ENCODE results near the gene ZNF592.
A peak's percentile ranks its signal among the peaks of the same experiment; 100 is the strongest.
"Not testable (repeated sequence)": the region's sequence is repeated elsewhere in the genome, so short reads cannot be mapped to it uniquely, and the experiment has no call there.

ZNF592 gene

DNA sequence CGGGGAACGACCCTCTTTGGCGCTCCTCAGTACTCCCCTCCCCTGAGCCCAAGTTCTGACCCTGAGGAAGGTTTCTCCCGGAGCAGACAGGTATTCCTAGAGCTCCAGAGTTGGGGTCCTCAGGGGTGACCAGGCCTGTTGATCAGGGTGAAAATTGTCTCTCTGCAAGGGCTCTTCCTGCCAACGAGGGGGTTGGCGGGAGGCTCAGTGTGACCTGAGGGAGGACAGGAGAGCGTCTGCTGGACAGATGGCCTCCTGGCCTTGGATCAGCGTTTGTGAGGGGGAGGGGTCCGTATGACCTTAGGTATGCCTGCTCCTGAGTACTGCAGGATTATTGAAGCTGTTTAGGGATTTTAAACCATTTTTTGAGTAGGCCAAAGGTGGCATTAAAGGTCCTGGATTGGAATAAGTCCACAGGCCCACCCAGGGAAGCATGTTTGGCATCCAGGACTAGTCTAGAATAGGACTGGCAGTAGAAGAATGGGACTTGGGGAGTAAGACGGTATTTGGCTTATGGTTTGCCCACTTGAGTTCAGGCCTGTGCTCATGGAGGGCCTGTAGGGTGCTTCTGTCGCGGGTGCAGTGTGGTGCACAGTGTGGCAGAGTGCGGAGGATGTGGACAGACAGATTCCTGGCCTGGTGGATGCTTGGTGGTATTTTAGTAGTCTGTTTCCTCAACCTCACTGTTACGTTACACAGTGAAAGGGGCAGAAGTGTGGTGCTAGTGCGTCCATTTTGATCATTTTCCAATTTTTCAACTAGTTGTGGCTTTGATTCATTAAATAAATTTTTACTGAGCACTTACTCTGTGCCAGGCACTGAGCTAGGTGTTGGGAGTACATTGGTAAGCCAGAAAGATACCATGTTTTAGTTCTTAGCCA lies 959 bp downstream of the ZNF592 start:
- DNase-seq (ENCODE audit: low spot score) = no peak

- DNase-seq (ENCODE audit: low spot score) = no peak
Measured at GRCh38 chr15:84750583-84751092, 2.2 kb downstream of the ZNF592 start.

DNA sequence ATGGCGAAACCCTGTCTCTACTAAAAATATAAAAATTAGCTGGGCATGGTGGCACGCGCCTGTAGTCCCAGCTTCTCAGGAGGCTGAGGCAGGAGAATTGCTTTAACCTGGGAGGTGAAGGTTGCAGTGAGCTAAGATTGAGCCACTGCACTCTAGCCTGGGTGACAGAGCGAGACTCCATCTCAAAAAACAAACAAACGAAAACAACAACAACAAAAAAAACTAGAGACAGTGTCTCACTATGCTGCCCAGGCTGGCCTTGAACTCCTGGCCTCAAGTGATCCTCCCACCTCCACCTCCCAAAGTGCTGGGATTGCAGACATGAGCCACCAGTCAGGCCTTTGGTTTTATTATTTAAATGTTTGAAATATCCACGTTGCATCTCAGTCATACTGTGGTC lies 3.3 kb downstream of the ZNF592 start:
- DNase-seq (ENCODE audit: low spot score) = not testable (repeated sequence)

DNA sequence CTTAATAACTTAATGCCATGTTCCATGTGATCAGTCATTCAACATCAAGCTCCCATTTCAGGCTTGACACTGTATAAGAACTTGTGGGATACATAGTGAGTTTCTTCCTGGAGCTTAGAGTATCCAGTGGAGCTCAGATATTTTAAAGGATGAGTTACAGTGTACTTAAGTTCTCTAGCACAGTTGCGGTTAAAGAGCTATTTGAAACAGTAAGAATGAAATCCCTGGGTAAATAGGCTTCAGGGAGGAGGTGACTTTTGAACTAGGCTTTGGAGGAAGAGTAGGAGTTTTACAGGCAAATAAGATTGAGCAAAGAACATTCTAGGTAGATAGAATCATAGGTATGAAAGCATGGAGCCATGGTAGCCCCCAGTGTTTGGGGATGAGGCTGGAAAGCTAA lies 3.8 kb downstream of the ZNF592 start:
- no peak for DNase-seq (ENCODE audit: low spot score)

DNA sequence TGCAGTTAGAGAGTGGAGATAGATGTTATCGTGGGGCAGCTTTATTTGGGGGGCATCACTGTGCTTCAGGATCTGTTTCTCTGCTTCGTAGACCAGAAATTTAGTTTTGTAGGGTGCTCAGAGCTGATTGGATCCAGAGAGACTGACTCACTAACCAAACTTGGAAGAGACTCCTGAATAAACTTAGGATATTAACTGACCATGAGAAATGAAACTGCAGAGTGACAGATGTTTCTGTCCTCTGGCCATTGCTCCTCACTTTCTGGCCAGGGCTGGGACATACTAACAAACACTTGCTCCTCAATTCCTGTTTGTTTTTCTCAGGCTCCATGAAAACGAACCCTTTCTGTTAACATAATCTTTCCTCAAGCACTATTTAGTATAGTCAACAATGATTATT lies 4.3 kb downstream of the ZNF592 start:
- DNase-seq (ENCODE audit: low spot score) = peak; percentile 54

GRCh38 chr15:84754889-84755288 lies 6.5 kb downstream of the ZNF592 start:
- not testable (repeated sequence) for DNase-seq (ENCODE audit: low spot score)

GRCh38 chr15:84755736-84756527 lies 7.5 kb downstream of the ZNF592 start:
- DNase-seq (ENCODE audit: low spot score) = no peak

DNA sequence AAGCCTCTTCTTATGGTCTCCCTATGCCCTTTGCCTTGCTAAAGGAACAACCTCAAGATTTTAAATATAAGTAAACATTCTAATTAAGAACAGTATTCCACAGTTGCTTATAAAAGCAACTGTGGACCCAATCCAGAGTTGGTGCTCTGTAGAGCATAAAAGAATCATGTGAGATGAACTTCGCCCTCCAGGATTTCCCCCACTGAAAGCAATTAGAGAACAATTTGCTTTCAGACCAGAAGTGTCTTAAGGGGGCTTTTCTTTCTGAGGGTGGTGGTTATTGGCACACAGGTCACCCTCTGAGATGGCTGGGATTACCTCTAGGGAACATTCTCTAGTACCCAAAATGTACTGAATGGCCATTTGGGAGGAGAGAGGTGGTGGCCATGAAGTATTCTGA lies 10.6 kb downstream of the ZNF592 start:
- DNase-seq (ENCODE audit: low spot score) = no peak

DNA sequence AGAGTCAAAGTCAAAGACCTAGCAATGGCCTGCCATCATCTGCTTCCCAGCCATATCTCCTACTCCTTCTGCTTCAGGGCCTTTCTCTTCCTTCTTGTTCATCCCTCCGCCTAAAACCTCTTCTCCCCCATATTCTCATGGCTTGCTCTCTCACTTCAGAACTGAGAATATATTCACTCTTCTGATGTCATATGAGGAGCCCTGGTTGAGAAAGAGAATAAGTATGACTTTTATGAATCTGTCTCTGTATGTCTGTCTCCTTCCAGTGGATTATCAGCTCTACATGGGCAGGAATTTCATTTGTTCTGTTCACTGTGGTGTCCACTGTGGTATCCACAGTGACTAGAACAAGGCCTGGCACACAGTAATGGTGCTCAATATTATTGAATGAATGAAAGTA lies 11.8 kb downstream of the ZNF592 start:
- no peak for DNase-seq (ENCODE audit: low spot score)

DNA sequence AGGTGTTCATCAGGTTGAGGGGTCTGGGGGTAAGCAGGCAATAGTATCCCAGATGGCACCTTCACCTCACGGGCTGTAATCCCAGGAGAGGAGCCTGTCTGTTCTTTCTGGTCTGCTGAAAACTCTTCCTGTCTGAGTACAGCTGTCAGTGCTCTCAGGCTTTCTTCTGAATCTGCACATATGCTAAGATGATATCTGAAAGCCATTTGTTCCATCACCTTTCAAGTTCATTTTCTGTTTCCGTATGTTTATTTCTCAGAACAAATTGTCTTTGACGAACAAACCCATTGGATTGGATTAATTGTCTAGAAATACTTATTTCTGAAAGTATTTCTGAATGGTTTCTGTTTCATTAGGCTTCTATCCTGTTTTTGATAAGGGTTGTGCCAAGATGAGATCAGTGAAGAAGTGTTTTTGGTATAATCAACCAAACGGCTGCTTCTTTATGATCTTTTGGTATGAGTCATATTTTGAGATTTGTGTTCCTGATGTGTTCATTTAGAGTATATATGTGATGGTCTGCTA lies 13.3 kb downstream of the ZNF592 start:
- peak; percentile 12 for DNase-seq (ENCODE audit: low spot score)

- no peak for DNase-seq (ENCODE audit: low spot score)
Measured at GRCh38 chr15:84762840-84763572, 14.6 kb downstream of the ZNF592 start.

- DNase-seq (ENCODE audit: low spot score) = no peak
Measured at GRCh38 chr15:84764585-84764984, 16.2 kb downstream of the ZNF592 start.

GRCh38 chr15:84764989-84765388 lies 16.6 kb downstream of the ZNF592 start:
- DNase-seq (ENCODE audit: low spot score) = no peak

DNA sequence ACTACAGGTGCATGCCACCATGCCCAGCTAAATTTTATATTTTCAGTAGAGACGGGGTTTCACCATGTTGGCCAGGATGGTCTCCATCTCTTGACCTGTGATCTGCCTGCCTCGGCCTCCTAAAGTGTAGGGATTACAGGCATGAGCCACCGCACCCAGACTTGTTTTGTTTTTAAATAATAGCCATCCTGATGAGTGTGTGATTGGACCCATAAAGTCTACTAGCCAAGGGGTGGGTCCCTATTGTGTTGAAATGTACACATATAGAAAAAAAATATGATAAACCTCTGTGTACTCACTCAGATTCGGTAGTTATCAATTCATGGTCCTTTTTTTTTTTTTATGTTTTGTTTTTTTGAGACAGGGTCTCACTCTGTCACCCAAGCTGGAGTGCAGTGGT lies 17.3 kb downstream of the ZNF592 start:
- DNase-seq (ENCODE audit: low spot score) = no peak

- DNase-seq (ENCODE audit: low spot score) = no peak
Measured at GRCh38 chr15:84766461-84767035, 18.2 kb downstream of the ZNF592 start.

DNA sequence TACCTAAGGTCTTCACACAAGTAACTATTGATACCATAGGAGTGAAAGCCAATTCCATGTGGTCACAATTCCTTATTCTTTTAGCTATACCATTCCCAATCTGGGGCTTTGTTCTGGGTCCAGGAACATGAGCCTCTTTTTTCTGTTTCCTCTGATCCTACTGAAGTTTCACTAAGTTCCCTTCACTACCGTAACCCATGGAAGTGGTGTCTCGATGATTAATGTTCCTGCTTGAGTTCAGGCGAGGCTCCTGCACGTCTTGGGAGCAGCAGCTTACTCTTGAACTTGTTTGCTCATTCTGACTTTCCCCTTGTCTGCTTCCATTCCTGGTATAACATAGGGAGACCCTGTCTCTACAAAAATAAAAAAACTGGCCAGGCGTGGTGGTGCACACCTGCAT lies 23.6 kb downstream of the ZNF592 start:
- DNase-seq (ENCODE audit: low spot score) = no peak

GRCh38 chr15:84772467-84772866 lies 24.1 kb downstream of the ZNF592 start:
- no peak for DNase-seq (ENCODE audit: low spot score)

- no peak for DNase-seq (ENCODE audit: low spot score)
Measured at GRCh38 chr15:84773716-84774115, 25.3 kb downstream of the ZNF592 start.

GRCh38 chr15:84775867-84776449 lies 27.6 kb downstream of the ZNF592 start:
- DNase-seq (ENCODE audit: low spot score) = no peak

- DNase-seq (ENCODE audit: low spot score) = no peak
Measured at GRCh38 chr15:84778194-84778593, 29.8 kb downstream of the ZNF592 start.

- DNase-seq (ENCODE audit: low spot score) = no peak
Measured at GRCh38 chr15:84780492-84780891, 32.1 kb downstream of the ZNF592 start.

Data from AG08395 (cell line).